OCI-LY7 (cell line): ENCODE results near the gene TTC23L. TPM values are rescaled to one million over a fixed set of nuclear protein-coding genes. Genes with fewer than 3 reads are reported as not detected.

Source experiments
- BruUV-seq: library from RNA; stranded (reverse); fragments of 400-500 nt; replicated peaks from 2 replicates; lab custom pipeline; 2021; lab: Mats Ljungman, UMichigan
- CTCF ChIA-PET: fragments of 300-600 bp; sonication (Branson Sonifier 250); formaldehyde crosslinking; loops from one replicate; lab custom pipeline; 2022; ENCODE audit warnings: antibody characterized with exemption; ENCODE audit not compliant: unreplicated experiment; lab: Charles Lee
- POLR2A ChIA-PET: fragments of 300-600 bp; sonication (Branson Sonifier 250); formaldehyde crosslinking; loops from one replicate; lab custom pipeline; 2022; ENCODE audit warnings: antibody characterized with exemption; lab: Charles Lee
- DNase-seq: peaks from one replicate; pipeline ENCODE4 v3.0.0-alpha.2; 2015; ENCODE audit warnings: low spot score
- H2AFZ ChIP-seq: fragments of 200-600 bp; sonication (generic), shearing (Covaris generic); 2 replicates; pipeline ENCODE4 v1.6.1; 2014; ENCODE audit warnings: mild to moderate bottlenecking, antibody characterized with exemption, low read length, moderate library complexity
- H3K27ac ChIP-seq: fragments of 200-600 bp; sonication (generic); 2 replicates; pipeline ENCODE4 v1.5.1; 2014; ENCODE audit warnings: mixed run types, low read depth, mild to moderate bottlenecking, moderate library complexity, low read length, inconsistent platforms; ENCODE audit not compliant: poor library complexity, severe bottlenecking
- H3K36me3 ChIP-seq: fragments of 200-600 bp; sonication (generic); 2 replicates; pipeline ENCODE4 v1.6.1; 2014; ENCODE audit warnings: mild to moderate bottlenecking, antibody characterized with exemption, low read length, moderate library complexity, mixed read lengths; ENCODE audit not compliant: insufficient read depth
- H3K4me1 ChIP-seq: fragments of 200-600 bp; sonication (generic); 2 replicates; pipeline ENCODE4 v1.5.1; 2014; ENCODE audit warnings: mild to moderate bottlenecking, low read length; ENCODE audit not compliant: insufficient read depth, poor library complexity, severe bottlenecking
- H3K4me2 ChIP-seq: fragments of 200-600 bp; sonication (generic); 2 replicates; pipeline ENCODE4 v1.6.1; 2014; ENCODE audit warnings: mild to moderate bottlenecking, low read length
- H3K4me3 ChIP-seq: fragments of 200-600 bp; sonication (generic); 2 replicates; pipeline ENCODE4 v1.5.1; 2014; ENCODE audit warnings: mild to moderate bottlenecking, low read depth, low read length; ENCODE audit not compliant: poor library complexity, severe bottlenecking
- H3K79me2 ChIP-seq: fragments of 200-600 bp; sonication (generic); 2 replicates; pipeline ENCODE4 v1.6.1; 2016; ENCODE audit warnings: low read depth, mild to moderate bottlenecking, low read length, moderate library complexity, mixed read lengths; ENCODE audit not compliant: insufficient read depth
- H3K9me2 ChIP-seq: fragments of 200-600 bp; sonication (generic); 2 replicates; pipeline ENCODE4 v1.6.1; 2016; ENCODE audit warnings: mild to moderate bottlenecking, low read length, mixed read lengths; ENCODE audit not compliant: insufficient read depth
- H3K9me3 ChIP-seq: fragments of 200-600 bp; sonication (generic); 2 replicates; pipeline ENCODE4 v1.6.1; 2014; ENCODE audit warnings: mild to moderate bottlenecking, mixed run types, low read length, mixed read lengths
- H4K20me1 ChIP-seq: fragments of 200-600 bp; sonication (generic); 2 replicates; pipeline ENCODE4 v1.6.1; 2014; ENCODE audit warnings: mild to moderate bottlenecking, antibody characterized with exemption, low read length, moderate library complexity, mixed read lengths; ENCODE audit not compliant: insufficient read depth
- EZH2phosphoT487 ChIP-seq: fragments of 200-600 bp; sonication (generic); IDR thresholded peaks from 2 replicates; pipeline ENCODE4 v1.6.1; 2018; ENCODE audit warnings: low read depth, borderline replicate concordance, mild to moderate bottlenecking, mixed run types, antibody characterized with exemption, low read length, moderate library complexity, mixed read lengths
- intact Hi-C: fragments of 100-400 bp; cut with micrococcal nuclease; formaldehyde crosslinking; loops from one replicate; pipeline ENCODE4 v1.10.0; 2022; ENCODE audit not compliant: unreplicated experiment
- total RNA-seq, 2 experiments: library from RNA; depleted of rRNA in 1 of 2; stranded (reverse); fragments of >200 nt in 1 of 2; shearing (Covaris generic) in 1 of 2; gene quantifications; 2 replicates each; pipeline ENCODE4 v1.2.3, GENCODE V29; 2014 to 2022
- TF ChIP-seq, protein P1 (sequence below): fragments of 200-600 bp; sonication (generic); conservative IDR thresholded peaks from 2 replicates; pipeline ENCODE4 v1.5.1; 2014; ENCODE audit warnings: mild to moderate bottlenecking, antibody characterized with exemption, low read length, moderate library complexity, mixed read lengths

TTC23L gene
- total RNA-seq, 2 experiments from 2014 or later: 0.06 to 1.4 TPM

DNA sequence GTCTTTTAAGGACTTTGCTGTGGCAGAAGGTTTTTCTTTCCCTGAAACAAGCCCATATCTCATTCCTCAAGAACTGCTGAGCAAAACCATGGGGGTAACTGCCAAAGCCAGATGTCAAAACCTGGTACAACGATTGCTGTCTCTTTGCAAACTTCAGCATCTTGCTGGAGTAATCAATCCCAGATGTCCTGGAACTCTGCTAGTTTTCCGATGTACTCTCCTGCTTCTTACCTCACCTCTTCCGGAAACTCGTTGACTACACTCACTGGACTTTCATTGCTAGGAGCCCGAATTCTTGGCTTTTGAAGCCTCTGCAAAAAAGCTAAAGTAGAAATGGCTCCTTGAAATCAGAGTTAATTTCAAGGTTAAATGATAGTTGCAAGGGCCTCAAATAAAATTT lies 53.0 kb downstream of the TTC23L start:
- Histone ChIP-seq H3K79me2 (no peaks in the 10 kb centered on the region), H3K9me3 (no peaks in the 10 kb centered on the region), H4K20me1 (no peaks in the 10 kb centered on the region), H3K4me2 (no peak overlapping the region), H3K4me3 (no peak overlapping the region), H3K4me1 (no peaks in the 10 kb centered on the region), H3K27ac (no peak overlapping the region), H3K9me2 (no peaks in the 10 kb centered on the region), H2AFZ (no peak overlapping the region), H3K36me3 (no peaks in the 10 kb centered on the region)
- ChIA-PET POLR2A (interaction anchor here (2.5 kb wide), 1 partner anchor 11 kb away, joined by 11 read pairs; no protein-coding TSS in a partner anchor), CTCF (no interaction called here)
- DNase-seq: no peak
- intact Hi-C loops: no loop called here
- TF ChIP-seq EZH2phosphoT487: no peak
- TF ChIP-seq, protein P1, sequence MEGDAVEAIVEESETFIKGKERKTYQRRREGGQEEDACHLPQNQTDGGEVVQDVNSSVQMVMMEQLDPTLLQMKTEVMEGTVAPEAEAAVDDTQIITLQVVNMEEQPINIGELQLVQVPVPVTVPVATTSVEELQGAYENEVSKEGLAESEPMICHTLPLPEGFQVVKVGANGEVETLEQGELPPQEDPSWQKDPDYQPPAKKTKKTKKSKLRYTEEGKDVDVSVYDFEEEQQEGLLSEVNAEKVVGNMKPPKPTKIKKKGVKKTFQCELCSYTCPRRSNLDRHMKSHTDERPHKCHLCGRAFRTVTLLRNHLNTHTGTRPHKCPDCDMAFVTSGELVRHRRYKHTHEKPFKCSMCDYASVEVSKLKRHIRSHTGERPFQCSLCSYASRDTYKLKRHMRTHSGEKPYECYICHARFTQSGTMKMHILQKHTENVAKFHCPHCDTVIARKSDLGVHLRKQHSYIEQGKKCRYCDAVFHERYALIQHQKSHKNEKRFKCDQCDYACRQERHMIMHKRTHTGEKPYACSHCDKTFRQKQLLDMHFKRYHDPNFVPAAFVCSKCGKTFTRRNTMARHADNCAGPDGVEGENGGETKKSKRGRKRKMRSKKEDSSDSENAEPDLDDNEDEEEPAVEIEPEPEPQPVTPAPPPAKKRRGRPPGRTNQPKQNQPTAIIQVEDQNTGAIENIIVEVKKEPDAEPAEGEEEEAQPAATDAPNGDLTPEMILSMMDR: no peak
- no TSS peak for BruUV-seq

DNA sequence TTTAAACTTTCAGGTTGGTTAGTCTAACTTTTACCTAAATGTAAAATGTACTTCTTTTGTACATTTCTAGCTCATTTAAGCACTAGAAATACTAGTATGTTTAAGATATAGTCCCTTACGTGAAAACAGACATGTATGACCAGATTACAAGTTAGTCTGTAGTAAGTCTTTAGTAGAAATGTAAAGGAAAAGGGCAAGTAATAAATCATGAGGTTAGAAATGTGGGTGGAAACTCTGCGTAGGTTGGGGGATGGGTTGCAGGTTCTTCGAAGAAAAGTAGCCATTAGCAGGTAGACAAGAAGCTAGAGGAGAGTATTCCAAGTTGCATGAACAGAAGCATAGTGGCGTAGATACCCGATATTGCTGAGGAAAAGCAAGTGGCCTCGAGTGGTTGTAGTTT lies 53.5 kb downstream of the TTC23L start:
- H3K4me3 ChIP-seq: no peak overlapping the region
- H3K9me3 ChIP-seq: no peaks in the 10 kb centered on the region
- H3K27ac ChIP-seq: no peak overlapping the region
- no peaks in the 10 kb centered on the region for H3K4me1 ChIP-seq
- intact Hi-C loops: no loop called here
- H3K36me3 ChIP-seq: no peaks in the 10 kb centered on the region
- no peak for TF ChIP-seq EZH2phosphoT487
- TF ChIP-seq, protein P1: no peak
- no peaks in the 10 kb centered on the region for H4K20me1 ChIP-seq
- no peaks in the 10 kb centered on the region for H3K79me2 ChIP-seq
- CTCF ChIA-PET: no interaction called here
- BruUV-seq: no TSS peak
- H3K4me2 ChIP-seq: no peak overlapping the region
- no peak overlapping the region for H2AFZ ChIP-seq
- DNase-seq: no peak
- POLR2A ChIA-PET: interaction anchor here (2.5 kb wide), 1 partner anchor 11 kb away, joined by 11 read pairs; no protein-coding TSS in a partner anchor
- H3K9me2 ChIP-seq: no peaks in the 10 kb centered on the region

DNA sequence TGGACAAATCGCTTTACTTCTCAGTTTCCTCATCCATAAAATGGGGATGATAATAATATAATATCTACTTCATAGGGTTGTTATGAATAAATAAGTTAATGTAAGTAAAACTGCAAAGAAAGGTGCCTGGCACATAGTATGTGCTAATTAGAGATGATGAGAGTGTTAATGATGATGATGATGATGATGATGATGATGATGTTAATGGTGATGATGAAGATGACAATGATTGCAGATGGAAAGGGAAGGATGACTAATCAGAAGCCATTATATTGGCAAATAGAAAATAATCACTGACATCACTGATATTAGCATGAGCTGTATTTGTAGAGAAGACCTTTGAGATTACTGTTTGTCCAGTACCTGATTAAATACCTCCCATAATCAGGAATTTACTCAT lies 55.8 kb downstream of the TTC23L start:
- Histone ChIP-seq H3K9me3 (no peaks in the 10 kb centered on the region), H3K4me2 (no peak overlapping the region), H3K36me3 (no peaks in the 10 kb centered on the region), H3K27ac (no peak overlapping the region), H3K9me2 (no peaks in the 10 kb centered on the region), H3K79me2 (no peaks in the 10 kb centered on the region), H3K4me3 (no peak overlapping the region), H3K4me1 (no peaks in the 10 kb centered on the region), H2AFZ (no peak overlapping the region), H4K20me1 (no peaks in the 10 kb centered on the region)
- intact Hi-C loops: loop anchor here (5.0 kb wide), 1 partner anchor 422 kb away; no protein-coding TSS in a partner anchor
- DNase-seq: no peak
- BruUV-seq: no TSS peak
- ChIA-PET CTCF (no interaction called here), POLR2A (interaction anchor here (0.7 to 2.5 kb wide), 3 partner anchors 9 to 99 kb away, joined by 3 to 11 read pairs (median 3); no protein-coding TSS in a partner anchor)
- no peak for TF ChIP-seq EZH2phosphoT487
- TF ChIP-seq, protein P1: no peak
